Fibroblast of skin of back (primary cell): ENCODE data around the gene NDUFV3.
A peak's percentile ranks its signal among the peaks of the same experiment; 100 is the strongest.
"Not testable (repeated sequence)": the region's sequence is repeated elsewhere in the genome, so short reads cannot be mapped to it uniquely, and the experiment has no call there.

Experiments used
- DNase-seq: peaks from one replicate; pipeline ENCODE4 v3.0.0-alpha.2; 2013

NDUFV3 gene

DNA sequence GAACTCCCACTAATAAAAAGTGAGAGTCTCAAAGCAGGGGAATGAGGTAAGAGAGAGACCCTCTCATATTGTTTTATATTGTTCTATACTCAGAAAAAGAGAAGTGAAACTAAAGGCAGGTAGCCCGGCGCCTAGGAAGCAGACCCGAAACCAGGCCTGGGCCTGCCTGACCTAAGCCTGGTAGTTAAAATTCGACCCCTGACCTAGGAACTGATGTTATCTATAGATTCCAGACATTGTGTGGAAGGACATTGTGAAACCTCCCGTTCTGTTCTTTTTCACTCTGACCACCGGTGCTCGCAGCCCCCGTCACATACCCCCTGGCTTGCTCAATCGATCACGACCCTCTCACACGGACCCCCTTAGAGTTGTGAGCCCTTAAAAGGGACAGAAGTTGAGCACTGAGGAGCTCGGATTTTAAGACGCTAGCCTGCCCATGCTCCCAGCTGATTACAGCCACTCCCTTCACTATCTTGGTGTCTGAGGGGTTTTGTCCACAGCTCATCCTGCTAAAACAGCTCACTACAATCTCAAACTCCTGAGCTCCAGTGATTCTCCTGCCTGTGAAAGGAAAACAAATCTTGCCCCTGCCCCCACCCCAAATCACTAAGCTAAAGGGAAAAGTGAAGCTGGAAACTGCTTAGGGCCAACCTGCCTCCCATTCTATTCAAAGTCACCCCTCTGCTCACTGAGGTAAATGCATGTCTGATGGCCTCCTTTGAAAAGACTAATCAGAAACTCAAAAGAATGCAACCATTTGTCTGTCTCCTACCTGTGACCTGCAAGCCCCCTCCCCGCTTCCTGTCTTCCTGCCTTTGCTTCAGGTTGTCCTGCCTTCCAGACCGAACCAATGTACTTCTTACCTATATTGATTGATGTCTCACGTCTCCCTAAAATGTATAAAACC, 44.2 kb downstream of the NDUFV3 start:
- DNase-seq = not testable (repeated sequence)

DNA sequence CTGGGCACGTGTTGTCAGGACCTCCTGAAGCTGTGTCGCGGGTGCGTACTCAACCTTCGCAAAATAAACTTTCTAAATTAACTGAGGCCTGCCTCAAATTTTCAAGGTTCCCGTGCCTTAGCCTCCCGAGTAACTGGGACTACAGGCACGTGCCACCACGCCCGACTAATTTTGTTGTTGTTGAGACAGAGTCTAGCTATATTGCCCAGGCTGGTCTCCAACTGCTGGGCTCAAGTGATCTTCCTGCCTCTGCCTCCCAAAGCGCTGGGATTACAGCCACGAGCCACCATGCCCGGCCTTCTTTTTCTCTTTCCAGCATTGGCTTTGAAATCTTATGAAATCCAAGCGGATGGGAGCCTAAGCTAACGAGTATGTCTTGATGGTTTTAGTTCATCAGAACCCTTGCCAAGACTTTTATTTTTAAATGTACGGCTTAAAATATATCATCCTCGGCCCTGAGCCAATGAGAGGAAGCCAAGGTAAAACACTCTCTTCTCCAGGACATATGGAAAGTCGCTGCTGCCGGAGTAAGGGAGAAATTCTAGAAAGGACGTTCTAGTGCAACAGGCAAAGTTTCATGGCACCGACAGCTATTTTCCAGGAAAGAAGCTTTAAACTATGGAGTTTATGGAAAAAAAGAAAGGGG, 45.0 kb downstream of the NDUFV3 start:
- DNase-seq = no peak

DNA sequence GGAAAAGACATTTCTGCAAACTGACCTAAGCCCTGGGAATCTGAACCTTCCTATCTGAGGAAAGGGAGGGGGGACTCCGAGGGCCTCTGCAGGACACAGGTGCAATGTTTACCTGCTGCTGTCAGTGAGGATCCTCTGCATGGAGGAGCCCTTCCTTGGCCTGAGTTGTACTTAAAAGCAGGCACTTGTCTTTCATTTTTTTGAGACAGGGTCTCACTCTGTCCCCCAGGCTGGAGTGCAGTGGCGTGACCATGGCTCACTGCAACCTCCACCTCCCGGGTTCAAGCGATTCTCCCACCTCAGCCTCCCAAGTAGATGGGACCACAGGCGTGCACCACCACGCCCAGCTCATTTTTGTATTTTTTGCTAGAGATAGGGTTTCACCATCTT, 45.5 kb downstream of the NDUFV3 start:
- not testable (repeated sequence) for DNase-seq

DNA sequence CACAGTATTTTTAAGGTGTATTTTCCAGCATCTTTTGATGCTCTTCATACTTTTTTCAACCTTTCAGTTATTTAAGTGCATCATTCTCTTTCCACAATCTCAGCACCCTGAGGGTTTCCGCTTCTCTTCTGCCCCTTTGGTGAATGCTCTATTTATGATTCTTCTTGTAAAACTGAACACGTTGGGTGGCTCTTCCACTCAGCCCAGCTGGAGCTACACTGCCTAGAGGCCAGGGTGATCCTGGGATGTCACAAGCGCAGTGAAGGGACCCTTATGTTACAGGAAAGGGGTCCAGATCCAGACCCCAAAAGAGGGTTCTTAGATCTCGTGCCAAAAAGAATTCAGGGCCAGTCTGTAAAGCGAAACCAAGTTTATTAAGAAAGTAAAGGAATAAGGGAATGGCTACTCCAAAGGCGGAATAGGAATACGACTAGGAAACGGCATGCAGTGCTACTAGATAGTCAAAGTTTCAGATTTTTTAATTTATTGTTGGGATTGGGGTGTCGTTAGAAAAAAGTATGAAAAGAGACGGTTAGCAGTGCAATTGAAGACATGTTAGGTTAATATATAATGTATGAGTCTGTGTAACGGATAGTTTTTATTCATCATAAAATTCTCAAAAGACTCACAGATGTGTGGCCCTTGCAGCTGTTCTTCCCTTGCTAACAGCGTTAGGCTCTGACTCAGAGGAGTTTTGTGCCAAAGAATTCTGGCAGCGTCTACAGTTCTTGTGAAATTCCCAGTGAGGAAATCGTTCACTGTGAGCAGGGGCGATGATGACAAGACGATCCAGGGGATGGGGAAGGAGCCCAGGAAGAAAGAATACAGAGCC, 46.7 kb downstream of the NDUFV3 start:
- DNase-seq = peak; percentile 95

DNA sequence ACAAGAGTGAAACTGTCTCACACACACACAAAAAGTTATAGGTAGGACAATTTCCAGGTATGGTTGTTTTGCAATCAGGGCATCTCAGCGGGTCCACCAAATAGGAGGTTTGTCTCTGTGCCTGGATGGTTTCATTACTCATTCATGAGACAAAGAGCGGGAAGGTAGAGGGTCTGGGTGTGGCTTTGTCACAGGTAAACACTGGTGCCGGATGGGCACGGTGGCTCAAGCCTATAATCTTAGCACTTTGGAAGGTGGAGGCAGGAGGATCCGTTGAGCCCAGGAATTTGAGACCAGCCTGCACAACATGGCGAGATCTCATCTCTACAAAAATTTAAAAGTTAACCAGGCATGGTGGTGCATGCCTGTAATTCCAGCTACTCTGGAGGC, 48.6 kb downstream of the NDUFV3 start:
- no peak for DNase-seq

DNA sequence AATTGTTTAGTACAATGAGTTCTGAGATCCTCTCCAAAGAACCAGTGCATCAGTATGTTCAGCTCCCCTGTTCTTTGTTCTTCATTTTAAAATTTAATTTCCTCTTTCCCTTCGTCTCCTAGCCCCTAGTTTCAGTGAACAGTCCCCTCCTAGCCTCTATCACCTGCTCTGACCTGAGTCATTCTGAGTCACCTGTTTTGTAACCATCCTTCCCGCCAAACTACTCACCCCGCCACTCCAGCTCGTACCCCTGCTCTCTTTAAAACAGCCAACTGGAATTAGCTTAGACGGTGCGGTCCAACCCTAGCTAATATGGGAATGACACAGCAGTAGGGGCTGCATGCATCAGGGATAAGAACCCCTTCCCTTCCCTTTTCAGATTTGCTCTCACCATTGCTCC, 49.1 kb downstream of the NDUFV3 start:
- no peak for DNase-seq

DNA sequence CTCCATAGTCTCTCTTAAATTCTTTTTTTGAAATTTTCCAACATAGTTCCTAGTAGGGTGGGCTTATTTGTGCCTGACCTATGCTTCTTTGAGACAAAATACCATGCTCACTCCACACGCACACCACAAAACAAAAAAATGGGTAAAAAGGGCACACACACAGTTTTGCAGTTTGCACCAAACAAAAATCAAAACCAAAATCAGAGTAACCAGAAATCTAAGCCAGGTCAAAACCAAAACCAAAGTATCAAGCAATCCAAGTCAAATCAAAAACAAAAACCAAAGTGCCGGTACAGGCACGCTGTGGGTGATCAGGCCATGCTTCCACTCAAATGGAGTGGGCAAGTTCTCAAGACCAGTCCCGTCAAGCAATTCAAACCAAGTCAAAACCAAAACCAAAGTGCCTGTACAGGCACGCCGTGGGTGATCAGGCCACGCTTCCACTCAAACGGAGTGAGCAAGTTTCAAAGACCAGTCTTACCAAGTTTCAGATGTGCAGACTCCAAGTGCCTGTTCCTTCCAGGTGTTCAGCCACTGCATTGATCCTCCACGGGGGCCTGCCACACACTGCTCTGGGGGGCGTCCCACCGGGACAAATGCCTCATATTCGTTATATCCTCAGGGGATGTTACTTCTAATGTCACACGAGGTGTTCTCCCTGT, 56.1 kb downstream of the NDUFV3 start:
- DNase-seq = not testable (repeated sequence)

DNA sequence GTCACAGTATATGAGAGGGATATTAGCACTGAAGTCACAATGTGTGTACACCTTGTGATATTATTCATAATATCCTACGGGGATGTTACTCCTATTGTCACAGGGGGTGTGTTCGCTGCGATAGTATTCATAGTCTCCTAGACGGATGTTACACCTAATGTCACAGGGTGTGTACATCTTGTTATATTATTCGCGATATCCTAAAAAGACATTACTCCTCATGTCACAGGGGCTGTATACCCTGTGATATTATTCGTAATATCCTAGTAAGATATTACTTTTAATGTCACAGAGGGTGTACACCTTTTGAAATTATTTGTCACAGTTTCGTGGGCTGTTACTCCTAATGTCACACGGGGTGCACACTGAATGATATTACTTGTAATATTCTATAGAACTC, 58.1 kb downstream of the NDUFV3 start:
- not testable (repeated sequence) for DNase-seq

DNA sequence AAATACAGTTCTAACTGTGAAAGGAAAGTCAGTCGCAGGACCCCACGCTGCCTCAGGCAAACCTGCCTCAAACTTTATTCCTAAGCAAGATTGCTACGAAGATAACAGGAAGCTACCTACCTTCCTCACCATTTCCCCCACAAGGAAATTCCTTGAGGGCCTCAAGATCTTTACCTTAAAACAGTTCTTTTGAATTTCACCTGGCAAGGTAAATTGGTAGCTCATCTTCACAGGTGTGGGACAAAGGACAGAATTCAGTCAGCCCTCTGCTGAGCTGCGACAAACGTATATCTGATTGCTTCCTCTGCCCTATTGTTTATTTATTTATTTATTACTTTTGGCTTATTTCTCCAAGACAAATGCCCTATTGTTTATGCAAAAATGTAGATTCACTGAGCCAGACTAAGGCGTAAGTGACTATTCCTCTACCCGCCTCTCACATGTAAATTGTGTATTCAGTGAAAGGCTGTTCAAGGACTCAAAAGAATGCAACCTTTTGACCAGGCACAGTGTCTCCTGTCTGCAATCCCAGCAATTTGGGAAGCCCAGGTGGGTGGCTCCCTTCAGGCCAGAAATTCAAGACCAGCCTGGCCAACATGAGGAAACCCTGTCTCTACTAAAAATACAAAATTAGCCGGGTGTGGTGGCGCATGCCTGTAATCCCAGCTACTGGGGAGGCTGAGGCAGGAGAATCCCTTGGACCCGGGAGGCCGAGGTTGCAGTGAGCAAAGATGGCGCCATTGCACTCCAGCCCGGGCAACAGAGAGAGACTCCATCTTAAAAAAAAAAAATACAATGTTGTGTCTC, 63.9 kb downstream of the NDUFV3 start:
- no peak for DNase-seq

DNA sequence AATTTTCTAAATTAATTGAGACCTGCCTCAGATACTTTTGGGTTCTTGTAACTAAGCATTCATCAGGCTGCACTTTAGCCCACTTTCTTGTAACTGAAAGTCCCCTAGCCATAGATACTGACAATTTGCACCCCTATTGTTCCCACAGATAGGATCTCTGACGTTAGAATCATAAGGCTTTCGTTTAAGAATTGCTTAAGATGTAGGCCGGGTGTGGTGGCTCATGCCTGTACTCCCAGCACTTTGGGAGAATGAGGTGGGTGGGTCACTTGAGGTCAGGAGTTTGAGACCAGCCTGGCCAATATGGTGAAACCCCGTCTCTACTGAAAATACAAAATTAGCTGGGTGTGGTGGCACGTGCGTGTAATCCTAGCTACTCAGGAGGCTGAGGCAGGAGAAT, 65.0 kb downstream of the NDUFV3 start:
- DNase-seq = not testable (repeated sequence)

DNA sequence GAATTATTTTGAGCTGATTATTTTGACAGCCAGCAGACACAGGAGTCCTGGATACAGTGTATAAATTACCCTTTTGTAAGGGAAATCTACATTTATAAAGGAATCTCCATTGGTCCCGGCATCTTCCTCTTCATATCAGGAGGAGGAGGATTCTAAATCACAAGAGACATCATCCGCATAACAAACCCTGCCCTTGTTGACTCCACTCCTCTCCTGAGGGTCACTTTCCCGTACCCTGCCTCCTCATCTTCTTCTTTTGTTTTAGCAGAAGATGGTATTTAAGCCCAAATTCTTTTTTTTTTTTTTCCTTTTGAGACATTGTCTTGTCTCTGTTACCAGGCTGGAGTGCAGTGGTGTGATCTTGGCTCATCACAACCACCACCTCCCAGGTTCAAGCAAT, 66.6 kb downstream of the NDUFV3 start:
- no peak for DNase-seq

DNA sequence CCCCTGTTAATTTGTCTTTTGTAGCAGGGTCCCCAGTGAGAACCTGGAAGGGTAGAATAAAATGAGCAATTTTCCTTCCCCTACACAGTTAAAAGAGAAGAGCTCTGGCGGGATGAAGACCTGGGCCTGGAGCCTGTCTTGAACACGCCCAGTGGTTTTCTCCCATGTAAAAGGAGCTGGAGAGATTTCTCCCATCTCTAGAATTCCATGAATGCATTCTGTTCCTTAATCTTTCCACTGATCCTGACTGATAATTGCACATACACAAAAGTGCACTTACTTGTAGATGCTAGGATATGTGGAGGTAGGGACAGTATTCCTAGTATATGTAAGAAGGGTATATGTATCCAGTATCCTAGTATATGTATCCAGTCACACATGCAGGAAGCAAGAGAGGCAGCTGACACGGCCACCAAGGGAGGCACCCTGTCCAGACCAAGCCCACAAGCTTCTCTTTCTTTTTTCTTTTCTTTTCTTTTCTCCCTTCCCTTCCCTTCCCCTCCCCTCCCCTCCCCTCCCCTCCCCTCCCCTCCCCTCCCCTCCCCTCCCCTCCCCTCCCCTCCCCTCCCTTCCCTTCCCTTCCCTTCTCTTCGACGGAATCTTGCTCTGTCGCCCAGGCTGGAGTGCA, 69.4 kb downstream of the NDUFV3 start:
- no peak for DNase-seq
